ENCODE data around the gene SMNDC1.

DNA sequence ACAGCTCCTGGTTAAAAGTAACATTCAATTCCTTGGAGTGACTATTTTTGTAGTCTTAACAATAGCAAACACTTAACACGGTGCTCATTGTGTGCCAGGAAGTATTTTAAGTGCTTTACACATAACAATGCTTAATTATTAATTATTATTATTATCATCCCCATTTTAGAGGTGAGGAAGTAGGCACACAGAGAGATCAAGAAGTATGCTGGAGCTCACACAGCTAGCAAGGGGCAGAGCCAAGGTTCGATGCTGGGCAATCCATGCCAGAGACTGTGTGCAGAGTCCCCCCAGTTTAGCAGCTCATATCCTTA is 48.2 kb upstream of the SMNDC1 start:
- TF ChIP-seq, protein P1, sequence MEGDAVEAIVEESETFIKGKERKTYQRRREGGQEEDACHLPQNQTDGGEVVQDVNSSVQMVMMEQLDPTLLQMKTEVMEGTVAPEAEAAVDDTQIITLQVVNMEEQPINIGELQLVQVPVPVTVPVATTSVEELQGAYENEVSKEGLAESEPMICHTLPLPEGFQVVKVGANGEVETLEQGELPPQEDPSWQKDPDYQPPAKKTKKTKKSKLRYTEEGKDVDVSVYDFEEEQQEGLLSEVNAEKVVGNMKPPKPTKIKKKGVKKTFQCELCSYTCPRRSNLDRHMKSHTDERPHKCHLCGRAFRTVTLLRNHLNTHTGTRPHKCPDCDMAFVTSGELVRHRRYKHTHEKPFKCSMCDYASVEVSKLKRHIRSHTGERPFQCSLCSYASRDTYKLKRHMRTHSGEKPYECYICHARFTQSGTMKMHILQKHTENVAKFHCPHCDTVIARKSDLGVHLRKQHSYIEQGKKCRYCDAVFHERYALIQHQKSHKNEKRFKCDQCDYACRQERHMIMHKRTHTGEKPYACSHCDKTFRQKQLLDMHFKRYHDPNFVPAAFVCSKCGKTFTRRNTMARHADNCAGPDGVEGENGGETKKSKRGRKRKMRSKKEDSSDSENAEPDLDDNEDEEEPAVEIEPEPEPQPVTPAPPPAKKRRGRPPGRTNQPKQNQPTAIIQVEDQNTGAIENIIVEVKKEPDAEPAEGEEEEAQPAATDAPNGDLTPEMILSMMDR (IDR thresholded peaks at IDR 0.05), result no peak
- TF ChIP-seq POLR2A (IDR thresholded peaks at IDR 0.05), result no peak

All from right lobe of liver (tissue), 4 donors.